Fibroblast of gingiva (primary cell): ENCODE results near the gene TMEM201.

Experiments
- DNase-seq: peaks from one replicate; pipeline ENCODE4 v3.0.0-alpha.2; 2011; ENCODE audit warnings: low read depth

The TMEM201 gene

DNA sequence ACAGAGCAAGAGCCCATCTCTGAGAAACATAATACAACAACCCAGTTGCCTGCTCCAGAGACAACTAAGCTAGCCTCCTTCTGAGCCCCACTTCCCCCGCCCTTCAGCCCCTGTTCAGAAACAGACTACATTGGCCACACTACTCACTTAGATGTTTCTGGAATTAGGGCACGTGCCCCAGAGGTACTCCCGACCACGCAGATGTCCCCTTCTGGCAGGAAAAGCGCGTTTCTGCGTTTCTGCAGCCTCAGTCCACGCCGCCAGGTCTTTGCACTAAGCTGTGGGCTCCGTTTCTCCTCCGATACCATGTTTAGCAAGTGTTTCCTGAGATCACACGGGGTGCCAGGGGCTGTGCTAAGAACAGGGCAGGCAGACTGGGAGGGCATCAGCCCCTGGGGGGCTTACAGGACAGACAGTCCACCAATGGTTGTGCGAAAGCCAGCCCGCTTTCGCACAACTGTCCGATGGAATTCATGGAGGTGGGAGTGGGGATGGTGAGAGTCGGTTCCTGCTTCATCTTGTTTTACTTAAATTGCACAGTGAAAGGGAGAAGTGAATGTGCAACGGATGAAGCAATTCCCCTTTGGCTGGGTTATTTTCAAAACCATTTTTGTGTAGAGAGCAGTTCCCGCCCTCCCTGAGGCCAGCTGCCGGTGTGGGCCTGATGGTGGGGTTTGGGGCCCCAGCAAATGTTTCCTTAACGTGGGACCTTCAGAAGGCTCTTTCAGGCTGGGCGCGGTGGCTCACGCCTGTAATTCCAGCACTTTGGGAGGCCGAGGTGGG lies 65.5 kb downstream of the TMEM201 start:
- DNase-seq: no peak

DNA sequence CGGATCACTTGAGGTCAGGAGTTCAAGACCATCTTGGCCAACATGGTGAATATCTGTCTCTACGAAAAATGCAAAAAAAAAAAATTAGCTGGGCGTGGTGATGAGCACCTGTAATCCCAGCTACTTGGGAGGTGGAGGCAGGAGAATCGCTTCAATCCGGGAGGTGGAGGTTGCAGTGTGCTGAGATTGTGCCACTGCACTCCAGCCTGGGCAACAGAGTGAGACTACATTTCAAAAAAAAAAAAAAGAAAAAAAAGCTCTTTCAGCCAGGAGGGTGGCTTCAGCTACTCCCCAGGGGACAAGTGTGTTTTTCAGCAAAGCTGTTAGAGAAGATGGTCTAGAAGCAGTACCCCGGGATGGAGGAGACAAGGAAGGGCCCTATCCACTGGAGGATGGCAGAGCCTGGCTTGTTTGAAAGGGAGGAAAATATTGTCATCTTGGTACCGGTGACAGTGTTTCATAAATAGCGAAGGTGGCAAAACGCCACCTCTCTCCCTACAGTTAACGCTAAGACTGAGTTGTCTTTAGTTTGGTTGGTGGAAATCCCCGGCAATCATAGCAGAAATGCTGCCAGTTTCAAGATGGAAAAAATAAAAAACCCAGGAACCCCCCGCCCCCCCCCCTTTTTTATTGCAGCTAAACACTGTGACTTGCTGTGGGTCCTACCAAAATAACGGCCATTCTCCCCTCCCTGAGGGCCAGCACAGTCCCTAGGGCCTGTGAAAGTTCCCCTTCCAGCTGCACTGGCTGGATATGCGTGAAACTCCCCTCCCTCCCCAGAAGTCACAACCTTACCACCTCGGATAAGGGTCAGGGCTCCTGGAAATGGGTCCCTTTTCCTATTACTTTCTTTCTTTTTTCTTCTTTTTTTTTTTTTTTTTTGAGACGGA lies 66.4 kb downstream of the TMEM201 start:
- no peak for DNase-seq

DNA sequence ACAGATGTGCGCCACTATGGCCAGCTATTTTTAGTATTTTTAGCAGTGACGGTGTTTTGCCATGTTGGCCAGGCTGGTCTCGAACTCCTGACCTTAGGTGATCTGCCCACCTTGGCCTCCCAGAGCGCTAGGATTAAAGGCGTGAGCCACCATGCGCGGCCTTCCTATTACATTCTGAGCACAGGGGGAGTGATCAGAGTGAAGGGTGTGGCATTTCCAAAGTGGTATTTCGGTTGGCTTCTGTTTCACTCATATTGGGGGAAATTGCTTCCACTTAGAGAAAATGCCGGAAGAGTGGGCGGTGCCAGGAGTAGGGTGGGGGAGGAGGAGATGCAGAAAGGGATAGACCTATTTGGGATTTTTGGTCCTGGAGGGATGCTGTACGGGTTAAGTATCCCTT lies 67.1 kb downstream of the TMEM201 start:
- DNase-seq: no peak

DNA sequence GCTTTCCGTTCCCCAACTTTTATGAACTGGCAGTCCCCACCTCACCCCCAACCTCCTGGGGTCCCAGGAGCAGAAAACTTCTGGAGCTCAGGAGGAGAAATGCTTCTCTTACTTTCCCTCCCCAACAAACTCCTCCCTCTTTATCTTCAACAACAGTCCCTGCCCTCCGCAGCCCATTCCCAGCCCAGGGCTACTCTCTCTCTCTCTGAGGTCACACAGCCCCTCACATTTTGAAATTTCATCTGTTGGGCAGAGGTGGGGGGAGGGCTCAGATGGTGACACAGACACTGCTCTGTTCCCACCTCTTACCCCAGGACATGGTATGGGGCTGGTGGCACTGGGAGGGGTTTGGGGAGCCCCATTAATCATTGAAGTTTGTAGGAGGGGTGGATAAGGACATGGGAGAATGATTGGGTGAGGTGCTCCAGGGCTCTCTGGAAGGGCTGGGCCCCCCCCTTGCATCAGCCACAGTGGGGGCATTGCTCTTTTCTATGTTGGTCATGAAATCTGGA lies 68.9 kb downstream of the TMEM201 start:
- no peak for DNase-seq

DNA sequence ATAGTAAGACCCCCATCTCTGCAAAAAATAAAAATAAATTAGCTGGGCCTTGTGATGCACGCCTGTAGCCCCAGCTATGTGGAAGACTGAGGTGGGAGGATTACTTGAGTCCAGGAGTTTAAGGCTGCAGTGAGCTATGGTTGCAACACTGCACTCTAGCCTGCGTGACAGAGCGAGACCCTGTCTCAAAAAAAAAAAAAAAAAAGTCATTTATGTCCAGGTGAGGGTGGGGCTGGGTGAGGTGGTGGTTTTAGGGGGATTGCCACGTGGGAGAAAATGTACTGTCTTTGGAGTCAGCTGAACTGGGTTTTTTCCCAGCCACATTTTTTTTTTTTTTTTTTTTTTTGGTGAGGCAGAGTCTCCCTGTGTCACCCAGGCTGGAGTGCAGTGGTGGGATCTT lies 69.5 kb downstream of the TMEM201 start:
- no peak for DNase-seq

DNA sequence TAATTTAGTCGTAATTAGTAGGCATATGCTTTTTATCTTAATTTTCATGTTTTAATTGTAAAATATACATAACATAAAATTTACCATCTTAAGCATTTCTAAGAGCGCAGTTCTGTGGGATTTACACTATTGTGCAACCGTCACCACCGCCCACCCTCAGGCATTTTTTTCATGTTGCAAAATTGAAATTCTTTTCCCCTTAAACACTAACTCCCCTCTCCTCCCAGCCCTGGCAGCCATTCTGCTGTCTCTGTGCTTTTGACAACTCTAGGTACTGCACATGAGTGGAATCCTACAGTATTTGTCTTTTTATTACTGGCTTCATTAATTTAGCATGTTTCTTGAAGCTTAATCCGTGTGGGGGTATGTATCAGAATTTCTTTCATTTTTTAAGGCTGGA lies 70.6 kb downstream of the TMEM201 start:
- DNase-seq: peak; percentile 54

DNA sequence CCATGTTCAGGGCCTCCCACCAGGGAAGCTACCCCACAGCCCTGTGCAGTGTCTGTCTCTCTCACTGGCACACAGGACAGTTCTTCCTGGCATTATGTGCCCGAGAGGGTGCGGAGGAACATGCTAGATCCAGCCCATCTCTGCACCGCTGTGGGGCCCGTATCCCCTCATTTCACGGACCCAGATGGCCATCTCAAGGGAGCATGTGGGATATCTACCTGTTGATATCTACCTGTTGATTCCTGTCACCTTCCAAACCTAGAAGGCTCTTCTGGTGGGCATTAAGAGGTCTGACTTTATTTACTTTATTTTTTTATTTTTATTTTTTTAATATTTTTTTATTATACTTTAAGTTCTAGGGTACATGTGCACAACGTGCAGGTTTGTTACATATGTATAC lies 74.5 kb downstream of the TMEM201 start:
- DNase-seq: no peak
